HEK293 (cell line): ENCODE results near the gene NATD1.
A peak's percentile ranks its signal among the peaks of the same experiment; 100 is the strongest.

Source experiments
- CTCF ChIP-seq: fragments of 450-650 bp; formaldehyde crosslinking; IDR thresholded peaks from 2 replicates; pipeline ENCODE4 v1.5.1; 2016; ENCODE audit warnings: missing biosample characterization, missing genetic modification characterization
- REST ChIP-seq: fragments of 450-650 bp; formaldehyde crosslinking; IDR thresholded peaks from 2 replicates; pipeline ENCODE4 v1.5.1; 2016; ENCODE audit warnings: missing biosample characterization, missing genetic modification characterization
- SP2 ChIP-seq: fragments of 450-650 bp; formaldehyde crosslinking; IDR thresholded peaks from 2 replicates; pipeline ENCODE4 v1.5.1; 2016; ENCODE audit warnings: missing biosample characterization, missing genetic modification characterization
- ZNF211 ChIP-seq: fragments of 450-650 bp; formaldehyde crosslinking; IDR thresholded peaks from 2 replicates; pipeline ENCODE4 v1.5.1; 2016; ENCODE audit warnings: low read depth, missing biosample characterization, missing genetic modification characterization
- ZNF221 ChIP-seq: fragments of 450-650 bp; formaldehyde crosslinking; IDR thresholded peaks from 2 replicates; pipeline ENCODE4 v1.5.1; 2017; ENCODE audit warnings: missing biosample characterization, missing genetic modification characterization, borderline replicate concordance
- ZNF660 ChIP-seq: fragments of 450-650 bp; IDR thresholded peaks from 2 replicates; pipeline ENCODE4 v1.5.1; 2018; ENCODE audit warnings: missing biosample characterization, mild to moderate bottlenecking, missing genetic modification characterization

- peak; percentile 76; the same call in 1 of the 2 replicates for TF ChIP-seq ZNF660 (tag by site-specific recombination)
- TF ChIP-seq CTCF: peak; percentile 42
- no peak for TF ChIP-seq ZNF221 (tag by site-specific recombination)
- no peak for TF ChIP-seq ZNF211 (tag by site-specific recombination)
- TF ChIP-seq REST (tag by site-specific recombination): no peak
- peak; percentile 56 for TF ChIP-seq SP2 (tag by site-specific recombination)
Observed at GRCh38 chr17:21287703-21288449, 34.7 kb upstream of the NATD1 start.
